GM10847 (cell line): Measurements from ENCODE around the gene UGDH.

Source experiments
- POLR2A ChIP-seq: IDR thresholded peaks from 2 replicates; pipeline ENCODE4 v1.6.1; 2011; ENCODE audit not compliant: insufficient read length; ENCODE audit errors: extremely low read depth

The UGDH gene

DNA sequence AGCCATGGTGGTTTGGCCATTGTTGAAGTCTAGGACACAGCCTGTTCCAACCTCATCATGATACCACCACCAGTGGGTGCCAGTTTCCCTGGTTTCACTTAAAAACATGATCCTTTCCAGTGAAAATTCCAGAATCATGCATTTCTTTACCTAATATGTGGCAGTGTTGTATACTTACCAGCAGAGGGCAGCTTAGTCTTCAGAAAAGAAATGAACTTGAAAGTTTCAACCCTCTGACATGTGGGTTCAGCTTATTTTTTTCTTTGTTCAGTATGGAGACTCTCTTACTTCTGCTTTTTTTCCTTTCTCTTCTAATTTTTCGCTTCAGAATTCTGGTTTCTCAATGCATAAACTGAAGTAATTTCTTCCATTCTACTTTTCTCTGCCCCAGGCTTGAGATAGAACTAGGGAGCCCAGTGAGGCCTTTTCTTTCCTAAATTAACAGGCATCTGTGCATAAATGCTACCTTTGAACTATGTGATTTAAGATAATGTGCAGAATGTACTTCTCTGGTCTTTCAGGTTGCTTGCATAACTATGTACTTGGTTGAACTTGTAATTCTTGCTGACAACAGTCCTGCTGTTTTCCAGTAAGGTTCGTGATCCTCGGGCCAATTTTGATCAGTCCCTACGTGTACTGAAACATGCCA is 57.7 kb downstream of the UGDH start:
- no peak for TF ChIP-seq POLR2A

- TF ChIP-seq POLR2A, result no peak
Measured at GRCh38 chr4:39467464-39467863, 59.8 kb downstream of the UGDH start.

- TF ChIP-seq POLR2A, result no peak
Measured at GRCh38 chr4:39466747-39467146, 60.5 kb downstream of the UGDH start.

- TF ChIP-seq POLR2A, result no peak
Measured at GRCh38 chr4:39464886-39465501, 62.2 kb downstream of the UGDH start.

- TF ChIP-seq POLR2A, result peak; percentile 91
Measured at GRCh38 chr4:39458505-39459300, 68.5 kb downstream of the UGDH start, which contains the start of the genes LIAS and RPL9. Gene LIAS (plus strand): TSS chr4:39459056. CDS start chr4:39459118, 62 bp downstream. Gene RPL9 (minus strand): TSS chr4:39458922. CDS start chr4:39458439, 483 bp downstream.

GRCh38 chr4:39456946-39457763 is 70.1 kb downstream of the UGDH start:
- TF ChIP-seq POLR2A, result no peak

DNA sequence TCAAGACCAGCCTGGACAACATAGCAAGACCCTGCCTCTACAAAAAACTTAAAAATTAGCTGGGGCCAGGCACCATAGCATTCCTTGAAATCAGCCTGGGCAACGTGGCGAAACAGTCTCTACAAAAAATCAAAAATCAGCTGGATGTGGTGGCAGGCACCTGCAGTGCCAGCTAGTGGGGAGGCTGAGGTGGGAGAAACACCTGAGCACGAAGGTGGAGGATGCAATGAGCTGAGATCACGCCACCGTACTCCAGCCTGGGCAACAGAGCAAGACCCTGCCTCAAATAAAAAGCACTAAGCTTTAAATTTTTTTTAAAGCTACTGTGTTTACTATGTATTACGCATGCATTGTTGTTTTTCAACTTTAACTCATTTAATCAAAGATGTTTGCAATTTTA is 71.8 kb downstream of the UGDH start:
- TF ChIP-seq POLR2A, result no peak

GRCh38 chr4:39453738-39454137 is 73.5 kb downstream of the UGDH start:
- no peak for TF ChIP-seq POLR2A

DNA sequence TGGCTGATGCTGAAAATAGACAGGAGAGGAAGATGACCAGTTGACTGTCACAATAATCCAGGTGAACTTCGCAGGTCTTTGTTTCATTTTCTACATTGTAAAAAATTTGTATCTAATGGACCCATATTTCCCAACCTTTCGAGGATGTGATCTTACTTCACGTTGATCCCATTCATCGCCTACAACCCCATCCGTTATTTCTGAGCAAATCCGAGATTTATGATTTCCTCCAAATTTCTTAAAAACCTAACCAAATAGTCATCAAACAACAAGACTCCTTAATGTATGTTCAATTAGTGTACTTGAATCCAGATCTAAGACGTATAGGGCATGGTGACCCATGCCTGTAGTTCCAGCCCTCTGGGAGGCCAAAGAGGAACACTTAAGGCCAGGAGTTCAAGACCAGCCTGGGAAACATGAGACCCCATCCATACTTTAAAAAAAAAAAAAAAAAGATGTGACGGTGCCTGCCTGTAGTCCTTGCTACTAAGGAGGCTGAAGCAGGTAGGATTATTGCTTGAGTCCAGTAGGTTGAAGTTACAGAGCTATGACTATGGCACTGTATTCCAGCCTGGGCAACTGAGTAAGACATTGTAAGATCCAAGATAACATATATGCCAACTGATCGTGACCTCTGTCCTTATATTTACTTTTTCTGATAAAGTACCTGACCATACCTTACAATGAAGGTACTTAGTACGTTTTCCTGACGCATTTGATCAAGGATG is 74.2 kb downstream of the UGDH start:
- TF ChIP-seq POLR2A, result no peak

DNA sequence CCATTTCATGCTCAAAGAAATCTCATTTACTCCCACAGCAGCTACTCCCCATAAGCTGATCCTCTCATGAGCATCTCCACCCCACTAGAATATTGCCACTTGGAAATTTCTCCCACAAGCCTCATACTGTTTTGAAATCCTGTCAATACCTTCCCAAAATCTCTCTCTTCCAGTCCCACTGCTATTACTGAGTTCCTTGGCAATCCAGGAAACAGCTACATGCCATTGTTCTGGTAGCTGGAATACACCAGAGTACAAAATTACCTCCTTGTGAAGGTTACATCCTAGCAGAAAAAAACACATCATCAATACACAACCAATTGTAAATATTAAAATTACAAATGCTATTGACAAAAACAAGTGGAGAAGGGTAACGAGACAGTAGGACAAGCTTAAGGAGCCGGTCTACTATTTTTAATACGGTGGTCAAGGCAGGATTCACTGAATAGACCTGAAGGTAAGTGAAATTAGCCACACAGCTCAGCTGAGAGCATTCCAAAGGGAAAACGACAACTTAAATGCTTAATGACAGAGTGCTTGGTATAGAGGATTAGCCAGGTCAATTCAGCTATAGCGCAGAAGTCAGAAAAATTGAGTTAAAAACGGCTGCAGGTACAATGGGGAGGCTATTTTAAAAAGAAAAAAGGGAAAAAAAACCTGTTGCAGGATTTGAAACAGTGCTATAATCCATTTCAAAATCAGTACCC is 74.9 kb downstream of the UGDH start:
- no peak for TF ChIP-seq POLR2A

DNA sequence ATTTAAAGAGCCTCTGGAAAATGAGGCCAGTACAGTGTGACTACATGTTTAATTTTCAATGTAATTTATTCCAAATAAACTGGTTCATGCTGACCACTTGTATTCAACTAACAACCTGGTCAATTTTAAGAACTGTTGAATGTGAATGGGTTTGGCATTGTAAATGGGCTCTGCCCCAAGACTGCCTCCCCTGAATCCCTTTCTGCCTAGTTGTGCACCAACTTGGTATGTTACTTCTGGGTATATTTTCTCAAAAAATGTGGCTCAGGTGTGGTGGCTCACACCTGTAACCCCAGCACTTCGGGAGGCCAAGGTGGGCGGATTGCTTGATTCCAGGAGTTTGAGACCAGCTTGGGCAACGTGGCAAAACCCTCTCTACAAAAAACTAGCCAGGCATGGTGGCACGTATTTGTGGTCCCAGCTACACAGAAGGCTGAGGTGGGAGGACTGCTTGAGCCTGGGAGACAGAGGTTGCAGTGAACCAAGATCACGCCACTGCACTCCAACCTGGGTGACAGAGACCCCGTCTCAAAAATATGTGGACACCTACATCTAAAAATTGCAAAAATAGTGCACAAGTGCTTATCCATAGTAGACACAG is 75.7 kb downstream of the UGDH start:
- no peak for TF ChIP-seq POLR2A

DNA sequence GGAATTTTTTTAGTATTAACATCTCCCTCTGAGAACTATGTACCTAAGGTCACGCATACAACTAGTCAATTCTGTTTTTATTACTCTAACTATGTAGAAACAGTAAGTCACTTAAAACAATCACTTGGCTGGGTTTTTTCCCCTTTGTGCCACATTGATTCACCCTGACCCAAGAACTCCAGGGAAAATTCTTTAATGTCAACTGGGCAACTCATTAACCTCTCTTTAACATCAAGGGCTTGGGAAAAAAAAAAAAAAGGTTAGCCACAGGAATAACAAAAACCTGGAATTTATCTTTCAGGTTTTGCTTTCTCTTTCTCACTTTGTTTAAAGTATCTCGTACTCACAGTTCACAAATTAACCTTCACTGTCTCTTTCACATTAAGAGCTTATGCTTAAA is 76.6 kb downstream of the UGDH start:
- TF ChIP-seq POLR2A, result no peak
